HG02840 (cell line): ENCODE data around the gene RCC2.
A peak's percentile ranks its signal among the peaks of the same experiment; 100 is the strongest.

Source experiments
- ATAC-seq: cut with Tn5 transposase; IDR thresholded peaks from one replicate; pipeline ENCODE4 v1.9.1; 2021; ENCODE audit warnings: mild to moderate bottlenecking, moderate library complexity, moderate number of reproducible peaks; ENCODE audit not compliant: unreplicated experiment, low FRiP score

RCC2 gene

GRCh38 chr1:17447501-17447992 is 8.1 kb upstream of the RCC2 start:
- no peak for ATAC-seq

GRCh38 chr1:17442841-17443240 is 3.4 kb upstream of the RCC2 start:
- no peak for ATAC-seq

- no peak for ATAC-seq
These were observed 2.5 kb upstream of the RCC2 start for GRCh38 chr1:17441993-17442357.

GRCh38 chr1:17441265-17441992 is 2.0 kb upstream of the RCC2 start:
- no peak for ATAC-seq

GRCh38 chr1:17440827-17441168 is 1.3 kb upstream of the RCC2 start:
- no peak for ATAC-seq

GRCh38 chr1:17440074-17440826 is 773 bp upstream of the RCC2 start:
- no peak for ATAC-seq

- peak; percentile 40 for ATAC-seq
These were observed 893 bp downstream of the RCC2 start for GRCh38 chr1:17438318-17439249.

- ATAC-seq = peak; percentile 38
These were observed 1.7 kb downstream of the RCC2 start for GRCh38 chr1:17437580-17438317.

GRCh38 chr1:17437260-17437579 is 2.3 kb downstream of the RCC2 start:
- no peak for ATAC-seq

GRCh38 chr1:17436380-17437174 is 2.9 kb downstream of the RCC2 start:
- ATAC-seq = no peak

- no peak for ATAC-seq
These were observed 4.9 kb downstream of the RCC2 start for GRCh38 chr1:17434601-17435000.

- ATAC-seq = no peak
These were observed 5.5 kb downstream of the RCC2 start for GRCh38 chr1:17434016-17434415.

GRCh38 chr1:17433261-17433660 is 6.2 kb downstream of the RCC2 start:
- no peak for ATAC-seq

- no peak for ATAC-seq
These were observed 7.1 kb downstream of the RCC2 start for GRCh38 chr1:17432412-17432811.

GRCh38 chr1:17429183-17429582 is 10.3 kb downstream of the RCC2 start:
- ATAC-seq = no peak

GRCh38 chr1:17427696-17428660 is 11.5 kb downstream of the RCC2 start:
- no peak for ATAC-seq

GRCh38 chr1:17425806-17426600 is 13.5 kb downstream of the RCC2 start:
- ATAC-seq = no peak

- ATAC-seq = no peak
These were observed 15.7 kb downstream of the RCC2 start for GRCh38 chr1:17423781-17424245.
